A172 (cell line): ENCODE measurements around the gene DAGLA. TPM values are rescaled to one million over a fixed set of nuclear protein-coding genes. Genes with fewer than 3 reads are reported as not detected.

ENCODE experiments used
- DNase-seq: peaks from one replicate; pipeline ENCODE4 v3.0.0-alpha.2; 2015; ENCODE audit warnings: low spot score
- total RNA-seq: library from RNA; depleted of rRNA; stranded (reverse); fragments of >200 nt; shearing (Covaris generic); gene quantifications from 2 replicates; pipeline ENCODE4 v1.2.3, GENCODE V29; 2014

The DAGLA gene
- total RNA-seq, 1 experiment from 2014 or later = 0.09 TPM

DNA sequence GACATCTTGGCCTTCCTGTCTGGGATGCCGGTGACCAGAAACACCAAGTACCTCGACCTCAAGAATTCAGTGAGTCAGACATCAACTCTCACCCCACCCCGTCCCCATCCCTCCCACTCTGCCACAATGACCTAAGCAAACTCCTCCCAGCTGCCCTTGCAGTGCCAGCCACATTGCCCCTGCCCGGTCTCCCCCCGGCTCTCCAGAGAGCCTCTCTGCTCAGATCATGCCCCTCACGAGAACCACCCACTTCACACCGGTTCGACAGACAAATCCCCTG, 48.7 kb downstream of the DAGLA start:
- DNase-seq = peak; percentile 90

DNA sequence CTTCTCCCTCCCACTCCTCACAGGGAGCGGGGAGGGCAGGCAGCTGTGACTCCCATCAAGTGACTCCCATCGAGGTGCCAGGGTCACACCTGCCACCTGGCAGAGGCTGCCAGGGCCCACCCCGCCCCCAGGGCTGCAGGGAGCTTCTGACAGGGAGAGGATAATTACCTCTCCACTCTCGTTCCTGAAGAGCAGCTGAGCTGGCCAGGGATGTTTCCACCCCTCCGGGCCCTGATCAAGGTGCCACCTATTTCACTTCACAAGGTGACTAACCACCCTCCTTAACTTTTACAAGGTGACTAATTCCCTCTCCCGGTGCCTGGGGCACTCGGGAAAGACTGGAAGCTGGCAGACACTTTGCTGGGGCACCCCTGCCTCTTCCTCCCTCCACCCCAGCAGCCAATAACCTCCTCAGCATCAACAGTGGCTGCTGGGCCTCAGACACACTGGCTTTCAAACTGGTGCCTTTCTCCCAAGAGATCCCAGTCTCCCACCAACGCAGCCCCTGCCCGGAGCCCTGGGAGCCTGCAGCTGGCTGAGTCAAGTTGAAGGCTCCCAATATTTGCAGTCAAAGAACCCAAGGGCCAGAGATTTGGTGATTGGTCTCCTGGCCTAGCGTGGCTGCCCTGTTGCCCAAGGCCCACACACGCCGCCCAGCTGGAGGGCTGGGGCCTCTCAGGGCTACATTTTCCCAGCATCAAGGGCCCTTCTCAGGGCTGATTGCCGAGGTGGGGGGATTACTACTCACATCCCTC, 50.2 kb downstream of the DAGLA start:
- peak; percentile 62 for DNase-seq

DNA sequence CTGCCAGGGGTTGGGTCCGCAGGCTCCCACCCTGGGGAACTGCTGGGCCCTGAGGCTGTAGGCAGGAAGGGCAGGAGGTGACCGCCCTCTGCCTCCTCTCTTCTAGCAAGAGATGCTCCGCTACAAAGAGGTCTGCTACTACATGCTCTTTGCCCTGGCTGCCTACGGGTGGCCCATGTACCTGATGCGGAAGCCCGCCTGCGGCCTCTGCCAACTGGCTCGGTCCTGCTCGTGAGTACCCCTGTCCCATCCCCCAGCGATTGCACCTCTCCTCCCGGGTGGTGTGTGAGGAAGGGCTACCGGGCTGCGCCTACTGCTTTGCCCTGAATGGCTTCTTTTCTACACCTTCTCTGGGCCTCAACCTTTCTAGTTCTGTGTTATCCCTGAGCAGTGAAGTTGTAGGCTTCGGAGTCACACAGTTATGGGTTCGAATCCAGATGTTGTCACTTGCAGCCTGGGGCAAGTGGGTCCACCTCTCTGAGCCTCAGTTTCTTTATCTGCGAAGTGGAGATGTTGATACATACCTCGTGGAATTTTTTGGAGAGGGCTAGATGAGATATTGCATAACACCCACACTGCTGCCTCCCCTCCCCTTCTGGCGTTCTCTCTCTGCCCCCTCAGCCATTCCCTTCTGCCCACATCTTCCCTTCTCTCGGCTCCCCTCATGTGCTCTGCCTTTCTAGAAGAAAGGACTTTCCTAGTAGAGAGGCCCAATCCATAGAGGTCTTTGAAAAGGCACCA, 51.2 kb downstream of the DAGLA start:
- no peak for DNase-seq

DNA sequence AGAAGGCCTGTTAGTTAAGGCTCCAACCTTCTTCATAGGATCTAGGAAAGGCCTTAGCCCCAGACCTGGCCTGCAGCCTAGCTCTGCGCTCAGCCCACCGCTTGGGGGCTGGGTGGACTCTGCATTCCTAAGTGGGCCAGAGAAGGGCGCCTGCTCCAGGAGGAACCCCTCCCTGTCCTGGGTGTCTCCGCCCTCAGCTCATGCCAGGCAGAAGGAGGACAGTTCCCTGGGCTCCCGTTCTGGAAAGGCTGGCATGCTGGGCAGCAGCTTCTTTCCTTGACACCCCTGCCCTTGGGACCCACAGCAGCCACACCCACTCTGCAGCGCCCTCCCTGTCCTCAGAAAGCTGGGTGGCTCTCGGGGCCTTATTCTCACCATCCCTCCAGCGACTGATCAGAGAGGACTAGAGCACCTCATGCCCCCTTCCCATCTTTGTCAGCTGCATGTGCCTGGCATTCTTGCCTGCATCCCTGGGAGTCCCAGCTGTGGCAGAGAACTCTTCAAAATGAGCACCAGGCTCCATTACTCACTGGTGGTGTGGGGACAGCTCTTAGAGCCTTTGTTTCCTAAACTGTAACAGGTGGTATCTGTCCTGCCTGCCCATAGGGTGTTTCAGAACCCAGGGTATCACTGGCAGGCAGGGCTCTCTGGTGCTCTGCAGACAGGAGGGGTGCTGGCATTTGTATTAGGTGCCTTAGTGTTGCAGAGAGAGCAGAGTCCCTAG, 51.9 kb downstream of the DAGLA start:
- DNase-seq = no peak

DNA sequence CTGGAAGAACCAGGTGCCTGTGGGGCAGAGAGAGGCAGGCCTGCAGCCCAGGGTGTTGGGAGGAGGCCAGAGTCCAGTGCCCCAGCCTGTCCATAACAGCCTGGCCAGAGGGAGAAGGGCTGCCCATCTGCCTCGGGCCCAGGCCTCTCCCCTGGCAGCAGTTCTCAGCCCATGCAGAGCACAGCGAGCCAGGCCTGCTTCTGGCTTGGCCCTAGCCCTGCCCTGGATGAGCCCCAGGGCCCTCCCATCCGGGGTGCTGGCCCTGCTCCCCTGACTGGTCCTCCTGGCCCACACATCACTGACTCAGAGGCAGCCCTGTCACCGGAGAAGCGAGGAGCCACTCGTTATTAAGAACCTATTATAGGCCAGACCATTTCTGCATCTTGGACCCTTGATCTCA, 52.5 kb downstream of the DAGLA start:
- DNase-seq = peak; percentile 28

DNA sequence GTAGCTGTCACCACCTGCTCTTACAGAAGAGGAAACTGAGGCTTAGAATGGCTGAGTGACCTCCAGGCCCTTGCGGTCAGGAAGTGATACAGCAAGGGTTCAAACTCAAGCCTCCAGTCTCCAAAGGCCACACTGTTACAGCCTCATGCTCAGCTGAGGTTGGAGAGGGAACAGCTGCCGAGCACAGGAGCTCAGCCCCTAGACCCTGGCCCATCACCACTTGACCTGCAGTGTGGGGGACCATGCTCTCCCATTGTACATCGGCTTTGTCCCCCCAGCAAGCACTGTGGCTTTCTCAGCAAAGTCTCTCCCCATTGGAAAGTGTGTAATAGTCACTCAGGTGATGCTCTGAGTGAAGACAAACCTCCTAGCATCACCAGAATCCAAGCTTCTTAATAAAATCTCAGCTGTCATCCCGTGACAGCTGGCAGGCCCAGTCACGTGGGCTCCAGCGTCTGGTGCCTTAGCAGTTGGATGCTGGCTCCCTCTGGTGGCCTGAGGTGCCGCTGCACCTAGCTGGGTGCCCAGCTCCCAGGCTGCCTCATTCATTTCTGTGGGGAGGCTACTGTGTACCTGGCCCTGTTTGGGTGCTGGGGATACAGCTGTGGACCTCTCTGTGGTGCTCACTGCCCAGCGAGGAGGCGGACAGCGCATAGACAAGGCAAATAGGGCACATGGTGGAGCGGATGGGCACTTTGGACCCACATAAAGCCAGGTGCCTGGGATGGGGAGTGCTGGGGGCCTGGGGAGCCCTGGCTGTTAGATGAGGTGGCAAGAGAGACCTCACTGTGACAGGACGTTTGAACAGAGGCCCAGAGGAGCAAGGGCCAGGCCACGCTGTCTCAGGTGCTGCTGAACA, 53.2 kb downstream of the DAGLA start:
- DNase-seq = peak; percentile 77

DNA sequence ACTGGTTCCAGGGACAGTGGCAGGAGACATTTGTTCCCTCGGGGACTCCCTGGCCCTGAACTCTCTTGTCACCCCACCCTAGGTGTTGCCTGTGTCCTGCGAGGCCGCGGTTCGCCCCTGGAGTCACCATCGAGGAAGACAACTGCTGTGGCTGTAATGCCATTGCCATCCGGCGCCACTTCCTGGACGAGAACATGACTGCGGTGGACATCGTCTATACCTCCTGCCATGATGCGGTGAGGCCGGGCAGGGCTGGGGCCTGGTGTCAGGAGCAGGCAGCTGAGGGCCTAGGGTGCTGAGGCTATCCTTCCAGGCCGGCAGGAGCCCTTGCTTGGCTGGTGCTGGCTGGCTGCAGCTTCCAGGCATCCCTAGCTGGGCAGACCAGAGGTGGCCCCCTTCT, 54.6 kb downstream of the DAGLA start:
- DNase-seq = no peak

DNA sequence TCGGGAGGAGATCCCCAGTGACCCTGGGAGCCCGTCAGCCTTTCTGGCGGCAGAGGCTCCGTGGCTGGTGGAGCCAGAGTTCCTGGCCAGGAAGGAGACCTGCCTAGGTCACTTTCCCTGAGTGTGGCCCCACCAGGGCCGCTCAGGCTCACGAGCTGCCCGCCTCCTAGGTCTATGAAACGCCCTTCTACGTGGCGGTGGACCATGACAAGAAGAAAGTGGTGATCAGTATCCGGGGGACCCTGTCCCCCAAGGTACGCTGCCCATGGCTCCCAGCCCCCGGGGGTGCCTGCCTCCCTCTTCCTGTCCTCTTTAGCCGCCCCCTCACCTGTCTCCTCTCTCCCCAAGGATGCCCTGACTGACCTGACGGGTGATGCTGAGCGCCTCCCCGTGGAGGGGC, 55.2 kb downstream of the DAGLA start:
- no peak for DNase-seq

DNA sequence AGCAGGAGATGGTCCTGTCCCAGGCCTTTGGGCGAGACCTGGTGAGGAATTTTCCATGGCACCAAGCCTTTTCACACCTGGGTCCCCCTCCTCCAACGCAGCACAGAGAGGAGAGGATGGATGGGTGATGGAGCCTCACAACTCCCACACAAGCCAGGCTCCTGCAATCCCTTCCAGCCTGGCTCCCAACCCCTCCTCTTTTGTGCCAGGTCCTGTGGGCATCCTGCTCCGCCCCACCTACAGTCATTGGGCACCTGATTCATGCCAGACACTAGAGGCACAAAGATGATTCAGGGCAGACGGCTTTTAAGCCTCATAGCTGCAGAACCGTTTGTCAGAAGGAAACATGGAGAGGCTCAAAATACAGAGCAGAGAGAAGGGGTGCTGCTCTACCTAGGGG, 56.1 kb downstream of the DAGLA start:
- peak; percentile 18 for DNase-seq

DNA sequence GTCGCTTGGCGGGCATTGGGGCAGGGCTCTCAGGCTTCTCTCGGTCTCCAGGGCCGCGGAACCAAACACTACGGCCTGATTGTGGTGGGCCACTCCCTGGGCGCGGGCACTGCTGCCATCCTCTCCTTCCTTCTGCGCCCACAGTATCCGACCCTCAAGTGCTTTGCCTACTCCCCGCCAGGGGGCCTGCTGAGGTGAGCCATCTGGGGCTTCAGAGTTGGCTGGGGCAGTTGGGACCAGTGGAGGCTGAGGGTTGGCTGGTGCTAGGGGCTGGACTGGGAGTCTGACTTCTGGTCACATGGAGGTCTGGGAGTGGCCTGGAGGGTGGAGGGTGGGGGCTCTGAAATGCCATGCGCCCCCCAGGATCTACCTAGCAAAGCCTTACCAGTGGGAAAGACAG, 56.9 kb downstream of the DAGLA start:
- DNase-seq = no peak

DNA sequence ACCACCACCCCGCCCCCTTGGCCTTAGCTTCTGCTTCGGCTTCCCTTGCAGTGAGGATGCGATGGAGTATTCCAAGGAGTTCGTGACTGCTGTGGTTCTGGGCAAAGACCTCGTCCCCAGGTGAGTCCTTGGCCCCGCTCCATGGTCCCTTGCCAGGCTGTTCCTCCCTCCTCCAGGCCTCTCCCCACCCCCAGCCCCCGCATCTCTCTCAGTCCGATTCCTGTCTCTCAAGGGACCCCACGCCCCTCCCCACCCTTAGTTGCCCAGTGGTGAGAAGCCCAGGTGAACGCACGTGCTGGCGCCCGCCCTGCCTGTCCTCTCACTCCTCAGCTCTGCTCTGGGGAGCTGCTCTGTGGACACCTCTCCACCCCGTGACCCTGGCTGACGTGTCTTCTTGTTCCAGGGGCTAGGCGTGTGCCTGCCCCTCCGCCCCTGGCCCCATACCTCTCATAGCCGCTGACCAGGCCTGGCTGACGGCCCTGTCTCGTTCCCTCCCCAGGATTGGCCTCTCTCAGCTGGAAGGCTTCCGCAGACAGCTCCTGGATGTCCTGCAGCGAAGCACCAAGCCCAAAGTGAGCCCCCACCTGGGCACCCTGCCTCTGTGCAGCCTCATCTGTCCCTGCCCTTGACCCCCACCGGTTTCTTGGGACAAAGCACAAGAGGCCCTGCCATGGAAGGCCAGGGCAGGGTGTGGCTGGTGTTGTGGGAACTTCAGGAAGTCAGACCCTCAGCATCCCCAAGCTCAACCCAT, 57.6 kb downstream of the DAGLA start:
- no peak for DNase-seq

DNA sequence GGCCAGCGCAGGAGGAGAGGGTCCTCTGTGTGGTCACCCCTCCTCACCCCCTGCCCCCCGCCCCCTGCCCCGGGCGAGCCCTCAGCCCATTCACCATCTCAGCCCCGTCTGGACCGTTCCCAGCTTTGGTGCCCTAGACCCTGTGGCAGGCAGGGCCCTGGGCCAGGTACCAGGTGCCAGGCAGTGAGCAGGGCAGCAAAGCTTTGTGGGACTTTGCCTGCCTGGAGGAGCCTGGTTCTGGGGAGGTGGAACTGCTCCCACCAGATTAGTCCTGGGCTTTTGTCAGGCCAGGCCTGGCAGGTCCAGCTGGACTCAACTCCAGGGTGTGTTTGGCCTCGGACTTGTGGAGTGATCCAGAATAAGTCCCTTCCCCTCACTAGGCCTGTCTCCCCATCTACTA, 58.6 kb downstream of the DAGLA start:
- no peak for DNase-seq

DNA sequence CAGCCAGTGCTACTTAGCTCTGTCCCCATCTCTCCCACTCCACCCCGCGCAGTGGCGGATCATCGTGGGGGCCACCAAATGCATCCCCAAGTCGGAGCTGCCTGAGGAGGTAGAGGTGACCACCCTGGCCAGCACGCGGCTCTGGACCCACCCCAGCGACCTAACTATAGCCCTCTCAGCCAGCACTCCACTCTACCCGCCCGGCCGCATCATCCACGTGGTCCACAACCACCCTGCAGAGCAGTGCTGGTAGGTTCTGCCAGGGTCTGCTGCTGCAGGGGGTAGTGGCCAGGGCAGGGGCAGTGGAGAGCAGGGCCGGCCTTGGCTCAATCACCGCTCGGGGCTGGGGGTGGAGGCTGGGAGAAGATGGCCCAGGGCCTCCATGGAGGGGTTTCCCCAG, 59.2 kb downstream of the DAGLA start:
- no peak for DNase-seq

DNA sequence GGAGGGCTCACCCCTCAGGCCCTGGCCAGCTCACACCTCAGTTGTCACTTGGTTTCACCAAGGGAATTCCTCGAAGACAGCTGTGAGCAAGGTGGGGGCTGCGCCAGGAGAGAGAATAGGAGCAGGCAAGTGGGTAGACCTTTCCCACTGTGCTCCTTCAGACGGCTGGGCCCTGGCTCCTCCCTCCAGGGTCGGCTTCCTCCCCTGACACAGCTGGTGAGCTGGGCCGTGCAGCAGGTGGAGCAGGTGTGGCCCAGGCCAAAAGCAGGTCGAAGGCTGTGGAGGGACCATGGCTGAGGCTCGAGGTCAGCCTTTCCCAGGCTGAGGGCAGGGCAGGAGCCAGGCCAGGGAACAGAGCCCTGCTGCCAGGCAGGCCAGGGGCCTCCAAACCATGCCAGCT, 59.8 kb downstream of the DAGLA start:
- no peak for DNase-seq

DNA sequence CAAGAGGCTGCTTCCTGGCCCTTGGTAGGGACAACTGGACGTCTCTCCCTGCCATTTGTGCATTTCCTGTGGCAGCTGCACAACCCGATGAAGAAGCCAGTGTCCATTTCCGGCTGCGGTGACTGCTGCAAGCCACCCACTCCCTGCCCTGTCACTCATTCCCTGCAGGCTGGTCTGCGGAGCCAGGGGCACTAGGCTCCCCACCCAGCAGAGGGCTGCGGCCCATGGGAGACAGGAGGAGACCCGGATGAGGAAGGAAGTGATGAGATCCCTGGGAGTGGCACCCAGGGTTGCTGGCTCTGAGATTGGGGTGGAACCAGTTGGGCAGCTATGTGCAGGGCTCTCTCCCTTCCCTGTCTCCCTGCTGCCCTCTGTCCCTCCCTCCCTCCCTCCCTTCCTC, 62.2 kb downstream of the DAGLA start:
- no peak for DNase-seq

DNA sequence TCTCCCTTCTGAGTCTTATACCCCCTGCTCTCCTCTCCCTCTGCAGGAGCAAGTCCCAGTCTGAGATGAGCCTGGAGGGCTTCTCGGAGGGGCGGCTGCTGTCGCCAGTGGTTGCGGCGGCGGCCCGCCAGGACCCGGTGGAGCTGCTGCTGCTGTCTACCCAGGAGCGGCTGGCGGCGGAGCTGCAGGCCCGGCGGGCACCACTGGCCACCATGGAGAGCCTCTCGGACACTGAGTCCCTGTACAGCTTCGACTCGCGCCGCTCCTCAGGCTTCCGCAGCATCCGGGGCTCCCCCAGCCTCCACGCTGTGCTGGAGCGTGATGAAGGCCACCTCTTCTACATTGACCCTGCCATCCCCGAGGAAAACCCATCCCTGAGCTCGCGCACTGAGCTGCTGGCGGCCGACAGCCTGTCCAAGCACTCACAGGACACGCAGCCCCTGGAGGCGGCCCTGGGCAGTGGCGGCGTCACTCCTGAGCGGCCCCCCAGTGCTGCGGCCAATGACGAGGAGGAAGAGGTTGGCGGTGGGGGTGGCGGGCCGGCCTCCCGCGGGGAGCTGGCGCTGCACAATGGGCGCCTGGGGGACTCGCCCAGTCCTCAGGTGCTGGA, 63.4 kb downstream of the DAGLA start:
- no peak for DNase-seq

DNA sequence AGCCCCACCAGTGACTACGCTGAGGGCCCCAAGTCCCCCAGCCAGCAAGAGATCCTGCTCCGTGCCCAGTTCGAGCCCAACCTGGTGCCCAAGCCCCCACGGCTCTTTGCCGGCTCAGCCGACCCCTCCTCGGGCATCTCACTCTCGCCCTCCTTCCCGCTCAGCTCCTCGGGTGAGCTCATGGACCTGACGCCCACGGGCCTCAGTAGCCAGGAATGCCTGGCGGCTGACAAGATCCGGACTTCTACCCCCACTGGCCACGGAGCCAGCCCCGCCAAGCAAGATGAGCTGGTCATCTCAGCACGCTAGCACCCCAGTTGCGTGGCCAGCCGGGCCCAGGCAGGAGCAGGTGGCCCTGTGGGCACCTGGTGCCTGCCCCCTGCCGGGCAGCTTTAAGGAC, 64.0 kb downstream of the DAGLA start:
- DNase-seq = no peak

DNA sequence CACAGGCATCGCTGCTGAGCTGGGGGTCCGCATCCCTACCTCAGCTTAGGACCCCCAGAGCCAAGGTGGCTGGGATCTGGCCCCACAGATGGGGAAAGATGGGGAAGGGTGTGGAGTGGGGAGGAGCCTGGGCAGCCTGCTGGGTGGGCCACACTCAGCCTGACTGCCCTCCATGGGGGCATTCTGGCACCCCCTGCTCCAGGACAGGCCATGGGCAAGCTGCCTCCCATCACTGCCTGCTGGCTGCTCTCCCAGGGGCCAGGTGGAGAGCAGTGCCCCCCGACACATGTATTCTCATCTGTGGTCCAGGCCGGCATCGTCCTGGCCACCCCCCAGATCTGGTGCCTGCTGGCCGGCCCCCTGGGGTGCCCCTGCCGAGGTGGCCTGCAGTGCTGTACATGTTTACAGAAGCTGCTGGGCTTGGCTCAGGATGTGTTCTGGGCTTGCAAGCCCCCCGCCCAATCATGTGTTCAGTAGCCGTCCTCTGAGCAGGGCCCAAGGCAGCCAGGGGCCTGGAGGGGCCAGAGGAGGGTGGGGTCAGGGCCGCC, 64.5 kb downstream of the DAGLA start:
- DNase-seq = no peak

DNA sequence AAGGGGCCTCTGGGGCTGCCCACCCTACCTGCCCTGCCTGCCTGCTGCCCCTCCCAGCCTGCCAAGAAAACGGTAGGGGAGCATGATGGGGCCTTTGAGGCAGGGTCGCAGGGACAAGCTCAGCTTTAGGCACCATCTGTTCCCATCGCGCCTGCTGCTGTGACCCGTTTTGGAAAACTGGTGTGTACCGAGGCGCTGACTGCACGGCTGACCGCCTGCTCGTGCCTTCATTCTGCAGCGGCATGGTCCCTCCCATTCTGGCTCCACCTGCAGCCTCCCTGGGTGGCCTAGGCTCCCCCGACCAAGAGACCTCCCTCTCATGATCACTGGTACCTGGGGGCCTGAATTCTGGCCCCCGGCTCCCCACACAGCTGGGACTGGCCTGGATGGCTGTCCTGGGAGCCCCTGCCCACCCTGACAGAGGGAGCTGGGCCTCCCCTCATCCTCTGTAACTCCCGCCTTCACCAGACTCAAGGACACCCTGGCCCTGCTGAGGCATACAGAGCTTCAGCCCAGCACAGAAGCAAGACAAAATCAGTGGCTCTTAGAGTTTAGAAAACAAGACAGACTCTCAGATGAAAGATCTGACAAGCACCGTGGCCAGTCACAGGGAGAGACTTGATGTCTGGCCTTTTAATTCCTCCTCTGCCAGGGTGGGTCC, 65.7 kb downstream of the DAGLA start:
- no peak for DNase-seq
